Purkinje cell (primary cell): Measurements from ENCODE around the gene ASCL2. TPM values are rescaled to one million over a fixed set of nuclear protein-coding genes. Genes with fewer than 3 reads are reported as not detected.

Experiments
- polyA plus RNA-seq: library from polyadenylated mRNA; unstranded; fragments of >200 nt; fragmentation: Nextera tagmentation; gene quantifications from 2 replicates; pipeline ENCODE4 v1.2.1, GENCODE V29; 2014

The ASCL2 gene
- not detected in 2 replicates for polyA plus RNA-seq

GRCh38 chr11:2270322-2271076, at the start of gene ASCL2:
TSS of gene ASCL2 (minus strand) at chr11:2270588. CDS start at chr11:2270332, 256 bp downstream.

GRCh38 chr11:2301631-2302305, 31.4 kb upstream of the ASCL2 start, which contains the start of the genes C11orf21 and TSPAN32:
TSS of gene C11orf21 (minus strand) at chr11:2301918. CDS start at chr11:2301808, 110 bp downstream.
TSS of gene TSPAN32 (plus strand) at chr11:2302013. CDS start at chr11:2302150, 137 bp downstream.

Other genes starting within 250 kb of the ASCL2 start
- 0.14 TPM in 1 of 2 replicates, not detected in the other for gene IGF2, start 131.2 kb downstream of the ASCL2 start, polyA plus RNA-seq
- not detected in 2 replicates for gene INS, start 109.4 kb downstream of the ASCL2 start, polyA plus RNA-seq
- gene TH, start 98.8 kb downstream of the ASCL2 start, polyA plus RNA-seq = not detected in 2 replicates
- not detected in 2 replicates for gene C11orf21, start 31.3 kb upstream of the ASCL2 start, polyA plus RNA-seq
- not detected in 2 replicates for gene TSPAN32, start 31.4 kb upstream of the ASCL2 start, polyA plus RNA-seq
- gene CD81, start 106.7 kb upstream of the ASCL2 start, polyA plus RNA-seq = 41.5 and 50.9 TPM in 2 replicates
- 3.6 and 4.8 TPM in 2 replicates for gene TSSC4, start 130.2 kb upstream of the ASCL2 start, polyA plus RNA-seq
- not detected in 2 replicates for gene TRPM5, start 173.9 kb upstream of the ASCL2 start, polyA plus RNA-seq
- not detected in 2 replicates for gene KCNQ1, start 174.4 kb upstream of the ASCL2 start, polyA plus RNA-seq